ENCODE measurements around the gene IQSEC1.
A peak's percentile ranks its signal among the peaks of the same experiment; 100 is the strongest.

Gene IQSEC1

GRCh38 chr3:13028010-13028821 is 45.0 kb downstream of the IQSEC1 start:
- no peak for DNase-seq (ENCODE audit: low spot score)

DNA sequence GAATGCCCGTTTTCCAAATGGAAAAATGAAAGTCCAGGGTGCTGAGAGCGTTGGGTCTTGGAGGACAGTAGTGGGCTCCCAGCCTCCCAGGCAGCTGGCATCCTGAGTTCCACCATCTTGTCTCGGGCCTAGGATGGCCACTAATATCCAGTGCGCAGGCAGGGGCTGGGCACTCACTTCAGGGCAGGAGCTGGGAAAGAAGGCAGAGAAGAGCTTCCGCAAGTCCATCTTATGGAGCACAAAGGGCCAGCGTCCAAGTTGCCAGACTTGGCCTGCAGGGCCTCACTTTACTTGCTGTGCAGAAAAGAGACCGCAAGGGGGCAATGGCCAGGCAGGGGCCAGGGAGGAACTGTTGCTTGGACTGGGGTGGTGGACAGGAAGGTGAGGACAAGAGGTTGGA is 46.1 kb downstream of the IQSEC1 start:
- no peak for DNase-seq (ENCODE audit: low spot score)

- DNase-seq (ENCODE audit: low spot score): no peak
Observed at GRCh38 chr3:13026534-13026933, 46.7 kb downstream of the IQSEC1 start.

DNA sequence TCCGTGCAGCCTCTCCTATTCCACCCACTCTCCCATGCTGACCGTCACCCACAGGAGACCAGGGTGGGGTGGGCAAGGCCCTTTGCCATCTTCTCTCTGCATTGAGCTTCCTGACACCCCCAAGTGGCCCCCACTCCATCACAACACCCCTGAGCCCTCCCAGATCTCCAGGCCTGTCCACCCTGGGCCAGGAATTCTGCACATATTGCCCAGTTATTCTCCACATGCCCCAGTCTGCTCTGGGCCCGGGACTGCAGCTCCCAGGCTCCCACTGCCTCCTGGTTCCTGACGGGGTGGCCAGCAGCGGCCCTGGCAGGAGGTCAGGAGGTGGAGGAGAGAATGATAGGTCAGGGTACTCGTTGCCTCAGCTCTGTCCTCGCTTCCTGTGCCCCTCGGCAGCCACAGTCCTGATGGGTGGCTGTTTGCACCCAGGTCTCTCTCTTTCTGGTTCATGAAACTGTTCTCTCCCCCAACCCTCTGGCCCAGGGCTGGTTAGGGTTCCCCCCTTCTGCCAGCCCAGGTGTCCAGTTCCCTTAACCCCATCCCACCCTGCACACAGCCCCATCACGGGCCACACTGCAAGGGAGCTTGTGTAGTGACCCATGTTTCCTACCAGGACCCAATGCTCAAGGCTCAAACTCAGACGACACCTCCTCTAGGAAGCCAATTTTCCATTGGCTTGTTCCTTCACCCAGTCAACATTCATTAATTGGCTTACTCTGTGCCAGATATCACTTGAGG is 47.3 kb downstream of the IQSEC1 start:
- no peak for DNase-seq (ENCODE audit: low spot score)

DNA sequence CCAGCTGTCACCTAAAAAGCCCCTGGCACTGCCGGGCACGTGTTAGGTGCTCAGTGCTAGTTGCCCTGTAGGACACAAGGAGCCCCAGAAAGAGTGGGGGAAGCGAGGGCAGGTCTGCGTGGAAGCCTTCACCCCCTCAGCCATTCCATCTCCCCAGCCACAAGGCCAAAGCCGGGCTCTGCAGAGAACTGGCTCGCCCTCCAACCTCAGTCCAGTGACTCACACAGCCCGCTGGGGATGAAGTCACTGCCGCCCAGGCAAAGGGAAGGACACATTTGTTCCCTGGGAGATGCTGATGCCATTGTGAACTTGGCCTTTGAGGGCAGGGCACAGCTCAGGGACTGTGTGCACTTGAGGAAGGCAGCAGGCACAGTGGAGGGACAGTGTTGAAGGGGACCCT is 48.1 kb downstream of the IQSEC1 start:
- DNase-seq (ENCODE audit: low spot score): peak; percentile 88

- DNase-seq (ENCODE audit: low spot score): no peak
Observed at GRCh38 chr3:13024765-13025065, 48.5 kb downstream of the IQSEC1 start.

GRCh38 chr3:13023971-13024764 is 49.1 kb downstream of the IQSEC1 start:
- DNase-seq (ENCODE audit: low spot score): no peak

DNA sequence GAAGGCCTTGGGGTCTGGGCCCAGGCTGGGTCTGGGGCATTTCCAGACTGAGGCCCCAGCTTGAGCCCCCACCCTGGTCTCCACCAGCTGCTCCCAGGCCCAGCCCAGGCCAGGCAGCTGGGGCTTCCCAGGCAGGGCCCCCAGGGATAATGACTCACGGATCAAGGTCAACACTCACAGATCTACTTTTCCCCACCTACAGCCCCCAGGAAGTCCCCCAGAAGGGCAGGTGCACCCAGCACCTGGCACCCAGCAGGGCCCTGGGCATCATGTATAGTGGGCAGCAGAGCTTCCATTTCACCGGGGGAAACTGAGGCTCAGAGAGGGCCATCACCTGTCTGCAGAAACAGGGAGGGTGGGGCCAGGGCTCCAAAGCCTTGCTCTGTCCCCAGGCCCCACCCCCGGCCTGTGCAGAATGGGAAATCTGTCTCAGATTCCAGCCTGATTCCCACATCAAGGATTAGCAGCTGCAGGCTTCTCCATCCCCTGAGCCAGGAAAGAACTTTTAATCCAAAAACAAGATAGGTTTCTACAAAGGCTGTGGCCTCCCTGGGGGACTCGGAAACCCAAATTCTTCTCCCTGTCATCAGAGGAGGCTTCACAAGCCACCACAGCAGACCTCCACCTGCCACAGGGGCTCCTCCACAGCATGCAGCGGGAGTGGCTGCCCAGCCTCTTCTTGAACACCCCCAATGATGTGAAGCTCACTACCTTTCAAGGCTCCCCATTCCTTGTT is 49.8 kb downstream of the IQSEC1 start:
- no peak for DNase-seq (ENCODE audit: low spot score)

- peak; percentile 73 for DNase-seq (ENCODE audit: low spot score)
Observed at GRCh38 chr3:13022348-13023234, 50.6 kb downstream of the IQSEC1 start.

GRCh38 chr3:13021141-13022114 is 51.8 kb downstream of the IQSEC1 start:
- no peak for DNase-seq (ENCODE audit: low spot score)

DNA sequence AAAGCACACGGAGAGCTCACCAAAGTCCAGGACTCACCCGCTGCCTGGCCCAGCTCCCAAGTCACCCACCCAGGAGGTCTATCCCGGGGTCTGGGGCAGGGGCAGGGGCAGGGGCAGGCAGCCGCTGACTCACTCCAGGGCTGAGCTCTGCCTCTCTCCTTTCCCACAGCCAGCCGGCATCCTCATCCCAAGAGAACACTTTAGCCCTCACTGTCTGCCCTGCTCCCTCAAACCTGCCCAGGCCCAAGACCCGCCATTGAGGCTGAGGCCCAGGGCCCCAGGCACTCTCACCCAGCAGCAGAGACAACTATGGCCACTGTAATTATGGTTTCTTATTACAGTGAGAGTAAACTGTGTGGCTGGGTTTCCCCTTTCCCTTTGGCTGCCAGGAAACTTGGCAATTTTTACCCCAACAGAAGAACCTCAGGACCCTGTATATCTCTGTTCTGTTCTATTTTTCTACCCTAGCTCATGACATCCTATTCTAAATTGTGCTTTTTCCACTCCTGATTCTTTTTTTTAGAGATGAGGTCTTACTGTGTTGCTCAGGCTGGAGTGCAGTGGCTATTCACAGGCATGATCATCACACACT is 53.0 kb downstream of the IQSEC1 start:
- no peak for DNase-seq (ENCODE audit: low spot score)

DNA sequence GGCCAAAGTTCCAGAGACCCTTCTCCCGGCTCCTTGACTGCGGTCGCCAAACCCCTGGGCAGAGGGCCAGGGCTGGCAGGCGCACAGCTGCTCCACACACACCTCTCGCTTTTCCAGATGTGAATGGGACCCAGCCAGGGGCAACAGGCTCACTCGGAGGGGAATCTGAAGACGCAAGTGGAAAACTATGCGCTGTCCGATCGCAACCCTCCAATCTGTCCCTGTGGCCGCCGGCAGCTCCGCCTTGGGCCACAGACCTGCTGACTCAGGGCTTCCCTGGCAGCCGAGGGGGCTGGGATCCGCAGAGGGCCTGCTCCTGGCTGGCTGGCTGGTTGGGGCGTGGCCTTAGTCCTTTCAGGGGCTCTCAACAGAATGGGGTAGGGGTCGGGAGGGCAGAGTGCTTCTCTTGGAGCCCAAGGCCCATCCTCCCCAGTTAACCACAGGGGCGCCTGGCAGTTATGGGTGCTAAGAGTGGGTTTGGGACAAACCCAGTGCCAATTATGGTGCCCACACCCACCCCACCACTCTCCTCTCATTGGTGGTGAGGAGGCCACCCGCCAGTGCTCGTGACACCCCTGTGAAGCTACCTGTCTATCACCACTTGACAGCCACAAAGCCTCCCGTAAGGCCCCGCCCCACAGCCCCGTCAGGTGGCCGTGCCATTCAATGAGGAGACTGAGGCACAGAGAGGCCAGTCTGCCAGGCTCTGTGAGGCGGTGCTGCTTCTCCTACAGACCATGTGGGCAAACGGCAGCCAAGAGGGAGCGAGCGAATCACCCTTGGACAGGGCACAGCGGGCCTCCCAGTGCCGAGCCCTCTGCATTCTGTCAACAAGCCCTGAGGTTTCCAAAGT is 53.8 kb downstream of the IQSEC1 start:
- DNase-seq (ENCODE audit: low spot score): peak; percentile 76

GRCh38 chr3:13018561-13019242 is 54.5 kb downstream of the IQSEC1 start:
- no peak for DNase-seq (ENCODE audit: low spot score)

DNA sequence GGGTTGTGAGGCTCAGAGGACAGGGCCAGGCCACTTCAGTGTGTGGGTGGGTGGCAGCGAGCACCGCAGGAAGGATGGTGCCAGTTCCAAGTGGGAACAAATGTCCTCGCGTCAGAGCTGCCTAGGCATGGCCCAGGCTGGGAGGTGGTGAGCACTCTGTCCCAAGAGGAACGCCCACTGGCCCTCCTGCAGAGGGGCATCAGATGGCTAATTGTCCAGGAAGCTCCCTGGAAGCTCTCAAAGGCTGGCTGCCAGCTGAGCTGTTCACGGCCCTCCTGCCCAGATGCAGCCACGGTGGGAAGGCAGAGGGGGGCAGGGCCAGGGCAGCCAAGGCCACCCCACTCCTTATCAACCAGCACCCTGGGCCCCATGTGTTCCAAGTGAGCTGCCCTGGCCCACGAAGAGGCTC is 55.2 kb downstream of the IQSEC1 start:
- DNase-seq (ENCODE audit: low spot score): no peak

DNA sequence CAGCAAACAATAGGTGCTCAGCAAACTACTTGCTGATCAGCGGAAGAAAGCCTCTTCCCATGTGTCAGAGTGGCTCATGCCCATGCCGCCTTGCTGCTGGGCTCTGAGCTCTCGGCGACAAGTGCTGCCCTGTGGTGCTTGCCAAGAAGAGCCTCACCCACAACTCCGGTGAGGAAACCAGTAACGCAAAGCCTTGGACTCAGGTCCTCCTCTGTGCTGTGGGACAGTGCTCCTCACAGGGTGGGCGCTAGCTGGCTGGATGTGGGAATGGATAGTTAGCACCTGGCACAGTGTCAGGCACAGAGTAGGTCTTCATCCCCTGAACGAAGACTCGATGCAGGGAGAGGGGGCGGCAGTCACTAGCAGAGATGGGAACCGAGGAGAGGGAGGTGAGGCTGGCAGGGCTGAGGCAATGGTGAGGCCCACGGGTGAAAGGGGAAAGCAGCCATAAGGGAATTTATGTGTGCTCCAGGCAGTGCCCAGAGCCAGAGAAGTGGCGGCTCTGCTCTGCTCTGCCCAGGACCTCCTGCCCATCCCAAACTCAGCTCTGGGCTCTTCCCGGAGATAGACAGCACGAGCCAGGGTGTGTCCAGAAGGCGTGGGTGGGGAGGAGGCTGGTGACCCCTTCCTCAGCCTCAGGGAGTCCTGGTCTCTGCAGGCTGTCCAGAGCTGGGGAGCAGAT is 55.7 kb downstream of the IQSEC1 start:
- no peak for DNase-seq (ENCODE audit: low spot score)

GRCh38 chr3:13016721-13017255 is 56.4 kb downstream of the IQSEC1 start:
- DNase-seq (ENCODE audit: low spot score): no peak

- DNase-seq (ENCODE audit: low spot score): no peak
Observed at GRCh38 chr3:13016083-13016720, 57.0 kb downstream of the IQSEC1 start.
